ENCODE measurements around the gene PDXDC1.
"Not testable (repeated sequence)": the region's sequence is repeated elsewhere in the genome, so short reads cannot be mapped to it uniquely, and the experiment has no call there.

PDXDC1 gene

GRCh38 chr16:15071013-15071412 lies 96.2 kb downstream of the PDXDC1 start:
- H3K9me3 ChIP-seq (ENCODE audit: insufficient read depth, low read length); H4K20me1 ChIP-seq (ENCODE audit: insufficient read depth, low read length); H3K79me2 ChIP-seq (ENCODE audit: low read length); H3K27ac ChIP-seq (ENCODE audit: low read length); H3K27me3 ChIP-seq (ENCODE audit: low read depth, low read length); H3K4me3 ChIP-seq (ENCODE audit: low read length); H2AFZ ChIP-seq (ENCODE audit: low read depth, low read length); H3K9ac ChIP-seq (ENCODE audit: low read length); H3K4me1 ChIP-seq (ENCODE audit: low read length); H3K4me2 ChIP-seq (ENCODE audit: low read length): not testable (repeated sequence)
- H3K36me3 ChIP-seq (replicated peaks; ENCODE audit: low read depth, low read length), result peaks cover 27% of the 10 kb centered on the region

GRCh38 chr16:15071916-15072769 lies 97.3 kb downstream of the PDXDC1 start:
- peak; percentile 20 for TF ChIP-seq CTCF (IDR thresholded peaks at IDR 0.05; ENCODE audit: low read depth, low read length)
- not testable (repeated sequence) for H3K4me2 ChIP-seq (ENCODE audit: low read length); H3K27me3 ChIP-seq (ENCODE audit: low read depth, low read length); H3K4me3 ChIP-seq (ENCODE audit: low read length); H3K9ac ChIP-seq (ENCODE audit: low read length); H3K4me1 ChIP-seq (ENCODE audit: low read length); H2AFZ ChIP-seq (ENCODE audit: low read depth, low read length); H4K20me1 ChIP-seq (ENCODE audit: insufficient read depth, low read length); H3K27ac ChIP-seq (ENCODE audit: low read length); H3K9me3 ChIP-seq (ENCODE audit: insufficient read depth, low read length); H3K79me2 ChIP-seq (ENCODE audit: low read length)
- H3K36me3 ChIP-seq (replicated peaks; ENCODE audit: low read depth, low read length), result peaks cover 27% of the 10 kb centered on the region

GRCh38 chr16:15073101-15073500 lies 98.3 kb downstream of the PDXDC1 start:
- Histone ChIP-seq H3K4me1 (ENCODE audit: low read length) (no peaks in the 10 kb centered on the region), H3K36me3 (replicated peaks; ENCODE audit: low read depth, low read length) (peaks cover 27% of the 10 kb centered on the region), H2AFZ (ENCODE audit: low read depth, low read length) (no peak overlapping the region), H3K4me3 (ENCODE audit: low read length) (no peak overlapping the region), H3K27me3 (ENCODE audit: low read depth, low read length) (no peaks in the 10 kb centered on the region), H3K27ac (ENCODE audit: low read length) (no peak overlapping the region), H3K9ac (ENCODE audit: low read length) (no peak overlapping the region), H4K20me1 (ENCODE audit: insufficient read depth, low read length) (no peaks in the 10 kb centered on the region), H3K79me2 (ENCODE audit: low read length) (no peaks in the 10 kb centered on the region), H3K9me3 (ENCODE audit: insufficient read depth, low read length) (no peaks in the 10 kb centered on the region), H3K4me2 (ENCODE audit: low read length) (no peak overlapping the region)
- TF ChIP-seq CTCF (IDR thresholded peaks at IDR 0.05; ENCODE audit: low read depth, low read length) (no peak), EZH2phosphoT487 (IDR thresholded peaks at IDR 0.05; ENCODE audit: low read depth) (no peak)

- not testable (repeated sequence) for H3K4me1 ChIP-seq (ENCODE audit: low read length); H3K9ac ChIP-seq (ENCODE audit: low read length); H3K4me3 ChIP-seq (ENCODE audit: low read length); H4K20me1 ChIP-seq (ENCODE audit: insufficient read depth, low read length); H3K9me3 ChIP-seq (ENCODE audit: insufficient read depth, low read length); H2AFZ ChIP-seq (ENCODE audit: low read depth, low read length); H3K79me2 ChIP-seq (ENCODE audit: low read length); H3K27ac ChIP-seq (ENCODE audit: low read length); H3K4me2 ChIP-seq (ENCODE audit: low read length); H3K27me3 ChIP-seq (ENCODE audit: low read depth, low read length)
- peaks cover 27% of the 10 kb centered on the region for H3K36me3 ChIP-seq (replicated peaks; ENCODE audit: low read depth, low read length)
Observed at GRCh38 chr16:15076161-15076560, 101.3 kb downstream of the PDXDC1 start.

GRCh38 chr16:15080883-15081282 lies 106.1 kb downstream of the PDXDC1 start:
- not testable (repeated sequence) for H3K4me3 ChIP-seq (ENCODE audit: low read length); H3K9ac ChIP-seq (ENCODE audit: low read length); H3K79me2 ChIP-seq (ENCODE audit: low read length); H3K4me1 ChIP-seq (ENCODE audit: low read length); H2AFZ ChIP-seq (ENCODE audit: low read depth, low read length); H3K27me3 ChIP-seq (ENCODE audit: low read depth, low read length); H3K4me2 ChIP-seq (ENCODE audit: low read length); H4K20me1 ChIP-seq (ENCODE audit: insufficient read depth, low read length); H3K27ac ChIP-seq (ENCODE audit: low read length); H3K36me3 ChIP-seq (replicated peaks; ENCODE audit: low read depth, low read length); H3K9me3 ChIP-seq (ENCODE audit: insufficient read depth, low read length)

- not testable (repeated sequence) for H3K4me3 ChIP-seq (ENCODE audit: low read length); H3K4me1 ChIP-seq (ENCODE audit: low read length); H3K36me3 ChIP-seq (replicated peaks; ENCODE audit: low read depth, low read length)
Observed at GRCh38 chr16:15082788-15083187, 108.0 kb downstream of the PDXDC1 start.

GRCh38 chr16:15090663-15091269 lies 115.9 kb downstream of the PDXDC1 start:
- not testable (repeated sequence) for H3K27me3 ChIP-seq (ENCODE audit: low read depth, low read length); H2AFZ ChIP-seq (ENCODE audit: low read depth, low read length); H4K20me1 ChIP-seq (ENCODE audit: insufficient read depth, low read length); H3K9me3 ChIP-seq (ENCODE audit: insufficient read depth, low read length); H3K9ac ChIP-seq (ENCODE audit: low read length); H3K36me3 ChIP-seq (replicated peaks; ENCODE audit: low read depth, low read length); H3K4me3 ChIP-seq (ENCODE audit: low read length); H3K4me1 ChIP-seq (ENCODE audit: low read length); H3K27ac ChIP-seq (ENCODE audit: low read length); H3K4me2 ChIP-seq (ENCODE audit: low read length)
- H3K79me2 ChIP-seq (ENCODE audit: low read length), result peaks cover 22% of the 10 kb centered on the region

More at GRCh38 chr16:15082788-15083187, 108.0 kb downstream of the PDXDC1 start:
- H2AFZ ChIP-seq (ENCODE audit: low read depth, low read length); H4K20me1 ChIP-seq (ENCODE audit: insufficient read depth, low read length); H3K9me3 ChIP-seq (ENCODE audit: insufficient read depth, low read length); H3K4me2 ChIP-seq (ENCODE audit: low read length); H3K79me2 ChIP-seq (ENCODE audit: low read length); H3K9ac ChIP-seq (ENCODE audit: low read length); H3K27ac ChIP-seq (ENCODE audit: low read length); H3K27me3 ChIP-seq (ENCODE audit: low read depth, low read length): not testable (repeated sequence)

- H3K27ac ChIP-seq (ENCODE audit: low read length), result 0 out of 2 replicates have a peak overlapping the region, but pooled peaks have one; percentile 18
- peaks cover 22% of the 10 kb centered on the region for H3K79me2 ChIP-seq (ENCODE audit: low read length)
- H3K4me3 ChIP-seq (ENCODE audit: low read length), result peak overlapping the region; percentile 93
- H3K4me1 ChIP-seq (ENCODE audit: low read length); H3K27me3 ChIP-seq (ENCODE audit: low read depth, low read length); H2AFZ ChIP-seq (ENCODE audit: low read depth, low read length); H4K20me1 ChIP-seq (ENCODE audit: insufficient read depth, low read length); H3K36me3 ChIP-seq (replicated peaks; ENCODE audit: low read depth, low read length); H3K9me3 ChIP-seq (ENCODE audit: insufficient read depth, low read length): not testable (repeated sequence)
- peak overlapping the region; percentile 77 for H3K4me2 ChIP-seq (ENCODE audit: low read length)
- peak overlapping the region; percentile 89 for H3K9ac ChIP-seq (ENCODE audit: low read length)
Observed at GRCh38 chr16:15093571-15093954, 118.7 kb downstream of the PDXDC1 start.

Measured in OCI-LY3 (cell line).